ENCODE results near the gene C10orf71.

The C10orf71 gene

DNA sequence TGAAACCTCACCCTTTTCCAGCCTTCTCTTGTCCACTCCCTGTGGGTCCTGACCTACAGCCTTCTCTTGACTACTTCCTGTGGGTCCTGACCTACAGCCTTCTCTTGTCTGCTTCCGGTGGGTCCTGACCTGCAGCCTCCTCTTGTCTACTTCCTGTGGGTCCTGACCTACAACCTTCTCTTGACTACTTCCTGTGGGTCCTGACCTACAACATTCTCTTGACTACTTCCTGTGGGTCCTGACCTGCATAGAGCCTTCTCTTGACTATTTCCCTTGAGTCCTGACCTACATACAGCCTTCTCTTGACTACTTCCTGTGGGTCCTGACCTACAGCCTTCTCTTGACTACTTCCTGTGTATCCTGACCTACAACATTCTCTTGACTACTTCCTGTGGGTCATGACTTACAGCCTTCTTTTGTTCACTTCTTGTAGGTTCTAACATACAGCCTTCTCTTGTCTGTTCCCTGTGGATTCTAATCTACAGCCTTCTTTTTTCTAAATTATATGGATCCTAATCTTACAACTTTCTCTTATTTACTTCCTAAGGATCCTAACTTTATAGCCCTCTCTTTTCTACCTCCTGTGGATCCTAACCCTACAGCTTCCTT lies 36.5 kb downstream of the C10orf71 start:
- no peak for DNase-seq (ENCODE audit: low read depth, low spot score)

DNA sequence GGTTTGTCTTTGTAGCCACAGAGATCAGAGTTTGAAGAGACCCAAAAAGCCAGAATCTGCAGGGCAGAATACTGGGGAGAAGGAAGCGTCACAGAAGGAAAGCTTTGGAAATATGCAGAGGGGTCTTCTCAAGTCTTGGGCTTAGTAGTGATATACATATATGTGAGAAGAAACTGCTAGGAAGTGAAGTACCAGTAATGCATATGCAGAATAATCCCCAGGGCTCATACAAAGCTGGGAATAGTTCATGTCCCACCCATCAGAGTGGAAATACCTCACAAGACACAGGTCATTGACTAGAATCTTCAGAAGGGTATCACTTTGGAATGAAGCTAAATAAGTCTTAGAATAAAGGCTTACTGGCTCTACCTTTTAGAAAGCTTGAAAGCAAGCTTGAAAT lies 39.6 kb downstream of the C10orf71 start:
- no peak for DNase-seq (ENCODE audit: low read depth, low spot score)

DNA sequence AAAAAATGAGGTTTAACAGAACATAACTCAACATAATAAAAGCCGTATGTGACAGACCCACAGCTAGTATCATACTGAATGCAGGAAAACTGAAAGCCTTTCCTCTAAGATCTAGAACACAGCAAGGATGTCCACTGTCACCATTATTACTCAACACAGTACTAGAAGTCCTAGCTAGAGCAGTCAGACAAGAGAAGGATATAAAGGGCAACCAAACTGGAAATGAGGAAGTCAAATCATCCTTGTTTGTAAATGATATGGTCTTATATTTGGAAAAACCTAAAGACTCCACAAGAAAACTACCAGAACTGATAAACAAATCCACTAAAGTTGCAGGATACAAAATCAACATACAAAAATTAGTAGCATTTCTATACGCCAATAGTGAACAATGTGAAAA lies 45.9 kb downstream of the C10orf71 start:
- no peak for DNase-seq (ENCODE audit: low read depth, low spot score)

DNA sequence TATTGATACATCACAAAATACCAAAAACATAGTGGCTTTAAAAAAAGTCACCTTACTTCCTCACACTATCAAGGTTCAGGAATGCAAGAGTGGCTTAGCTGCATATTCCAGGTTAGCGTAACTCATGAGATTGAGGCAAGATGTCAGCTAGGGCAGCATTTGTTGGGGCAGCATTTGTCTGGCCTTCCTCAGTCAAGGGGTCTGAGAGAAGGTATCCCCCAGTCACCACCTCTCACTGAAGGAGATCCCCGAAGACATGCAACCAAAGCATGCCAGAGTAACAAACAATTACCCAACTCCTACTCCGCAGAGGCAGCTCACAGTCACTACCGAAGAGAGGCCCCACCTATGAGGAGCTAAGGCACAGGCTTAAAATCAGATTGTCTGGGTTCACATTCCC lies 48.4 kb downstream of the C10orf71 start:
- DNase-seq (ENCODE audit: low read depth, low spot score): no peak

DNA sequence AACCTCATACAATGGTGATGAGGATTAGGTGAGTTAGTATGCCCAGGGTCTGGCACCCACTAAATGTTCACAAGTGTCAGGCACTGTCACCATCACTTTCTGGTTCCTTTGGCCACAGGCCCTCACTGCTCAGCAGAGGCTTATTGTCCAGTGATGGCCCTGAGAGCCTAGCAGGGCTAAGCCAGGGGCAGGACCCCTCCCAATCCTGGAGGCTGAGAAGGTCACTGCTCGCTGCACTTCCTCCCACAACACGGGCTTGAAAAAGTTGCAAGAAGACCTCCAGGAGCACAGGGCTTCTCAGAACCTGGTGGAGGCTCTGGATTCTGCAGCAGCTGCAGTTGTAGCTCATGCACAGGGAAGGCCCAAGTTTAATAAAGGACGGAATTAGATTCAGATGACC lies 48.9 kb downstream of the C10orf71 start:
- no peak for DNase-seq (ENCODE audit: low read depth, low spot score)

DNA sequence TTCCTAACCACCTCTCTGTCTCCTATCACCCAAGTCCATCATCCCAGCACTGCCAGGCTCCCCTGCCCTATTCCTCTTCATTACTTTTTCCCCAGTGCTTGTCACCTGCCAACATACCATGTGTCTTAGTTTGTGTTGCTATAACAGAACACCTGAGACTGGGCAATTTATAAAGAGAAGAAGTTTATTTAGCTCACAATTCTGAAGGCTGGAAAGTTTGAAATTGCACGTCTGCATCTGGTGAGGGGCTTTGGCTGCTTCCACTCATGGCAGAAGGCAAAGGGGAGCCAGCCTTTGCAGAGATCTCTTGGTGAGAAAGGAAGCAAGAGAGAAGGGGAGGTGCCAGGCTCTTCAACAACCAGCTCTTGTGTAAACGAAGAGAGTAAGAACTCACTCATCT lies 49.6 kb downstream of the C10orf71 start:
- no peak for DNase-seq (ENCODE audit: low read depth, low spot score)

DNA sequence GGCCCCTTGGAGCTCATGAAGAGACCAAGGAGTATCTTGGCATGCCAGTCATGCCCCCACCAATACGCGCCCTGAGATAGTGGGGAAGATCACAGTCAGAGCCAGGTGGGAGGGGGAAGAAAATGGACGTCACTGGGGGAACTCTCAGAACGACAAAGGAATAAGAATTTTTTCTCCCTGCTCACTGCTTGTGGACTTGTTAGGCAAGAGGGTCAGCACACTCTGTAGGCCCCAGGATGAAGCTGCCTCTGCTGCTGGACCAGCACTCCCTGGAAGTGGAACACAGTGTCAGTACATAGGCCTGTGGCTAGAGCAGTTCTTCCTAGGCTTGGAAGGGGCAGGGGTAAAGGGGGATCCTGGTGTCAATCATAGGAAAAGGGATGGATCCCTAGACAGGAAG lies 50.4 kb downstream of the C10orf71 start:
- no peak for DNase-seq (ENCODE audit: low read depth, low spot score)

DNA sequence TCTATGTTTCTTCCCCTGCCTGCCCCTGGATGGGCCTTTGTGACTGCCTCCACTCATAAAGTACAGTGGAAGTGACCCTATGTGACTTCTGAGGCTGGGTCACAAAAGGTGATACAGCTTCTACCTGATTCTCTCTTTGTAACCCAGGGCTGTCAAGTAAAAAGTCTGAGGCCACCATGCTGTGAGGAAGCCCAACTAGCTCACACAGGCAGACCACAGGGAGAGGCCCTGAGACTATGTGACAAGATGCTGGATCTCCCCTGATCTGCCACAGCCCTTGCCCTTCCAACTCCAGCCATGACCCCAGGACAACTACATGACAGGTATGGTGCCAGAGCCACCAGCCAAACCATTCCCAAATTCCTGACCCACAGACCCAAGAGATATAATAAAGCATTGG lies 51.2 kb downstream of the C10orf71 start:
- no peak for DNase-seq (ENCODE audit: low read depth, low spot score)

DNA sequence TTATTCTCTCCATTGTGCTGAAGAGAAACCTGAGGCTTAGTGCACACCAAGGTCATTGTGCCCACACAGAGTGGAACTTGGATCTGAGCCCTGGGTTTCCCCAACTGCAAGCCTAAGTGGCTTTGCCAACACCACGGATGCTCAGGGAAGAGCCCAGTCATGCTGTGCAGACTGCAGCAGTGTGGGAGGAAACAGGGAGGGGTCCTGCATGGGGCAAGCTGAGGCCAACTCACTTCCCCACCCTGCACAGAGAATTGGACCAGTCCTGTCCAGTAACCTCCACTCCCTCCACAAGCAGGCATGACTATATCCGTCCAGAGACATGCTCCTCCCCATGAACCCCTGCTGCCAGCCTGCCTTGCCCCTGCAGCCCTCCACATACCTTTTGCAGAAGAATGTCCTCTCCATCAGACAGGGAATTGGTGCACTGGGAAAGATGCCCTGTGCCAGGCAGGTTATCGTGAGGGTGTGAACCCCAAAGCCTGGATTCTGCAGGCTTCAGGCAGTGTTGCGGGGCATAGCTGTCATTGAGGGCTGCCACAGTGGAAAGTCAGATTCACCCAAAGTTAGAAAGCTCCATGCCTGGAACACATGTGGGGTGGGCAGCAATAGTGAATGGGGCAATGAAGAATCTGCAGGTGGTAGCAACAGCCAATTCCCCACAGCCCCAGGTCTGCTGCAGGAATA lies 52.0 kb downstream of the C10orf71 start:
- DNase-seq (ENCODE audit: low read depth, low spot score): no peak

DNA sequence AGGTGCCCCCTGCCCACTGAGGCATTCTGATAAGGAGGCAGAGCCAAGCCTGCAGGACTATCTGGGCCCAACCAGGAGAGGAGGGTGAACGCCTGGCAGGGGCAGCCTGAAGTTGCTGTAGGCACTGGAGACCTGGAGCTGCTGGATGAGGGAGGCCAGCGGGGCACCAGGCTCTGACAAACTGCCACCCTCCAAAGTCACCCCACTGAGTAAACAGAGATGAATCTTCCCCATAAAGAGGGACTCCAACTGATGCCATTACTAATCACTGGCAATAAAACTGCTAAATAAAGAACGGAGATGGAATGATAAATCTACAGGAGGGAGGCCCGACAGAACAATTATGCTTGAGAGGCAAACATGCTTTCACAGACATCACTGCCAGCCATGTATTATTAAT lies 52.7 kb downstream of the C10orf71 start:
- no peak for DNase-seq (ENCODE audit: low read depth, low spot score)

DNA sequence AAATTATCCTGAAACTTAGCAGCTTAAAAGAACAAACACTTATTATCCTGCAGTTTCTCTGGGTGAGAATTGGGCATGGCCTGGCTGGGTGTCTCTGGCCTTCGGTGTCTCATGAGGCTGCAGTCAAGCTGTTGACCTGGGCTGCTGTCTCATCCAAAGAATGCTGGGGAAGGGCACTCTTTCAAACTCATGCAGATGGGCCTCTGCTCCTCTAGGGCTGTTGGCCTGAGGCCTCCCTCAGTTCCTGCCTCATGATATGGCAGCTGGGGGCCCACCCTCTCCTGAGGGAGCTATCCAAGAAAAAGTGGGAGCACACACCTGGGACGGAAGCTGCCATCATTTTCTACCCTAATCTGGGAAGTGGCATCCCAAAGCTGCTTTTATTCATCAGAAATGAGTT lies 53.4 kb downstream of the C10orf71 start:
- no peak for DNase-seq (ENCODE audit: low read depth, low spot score)

DNA sequence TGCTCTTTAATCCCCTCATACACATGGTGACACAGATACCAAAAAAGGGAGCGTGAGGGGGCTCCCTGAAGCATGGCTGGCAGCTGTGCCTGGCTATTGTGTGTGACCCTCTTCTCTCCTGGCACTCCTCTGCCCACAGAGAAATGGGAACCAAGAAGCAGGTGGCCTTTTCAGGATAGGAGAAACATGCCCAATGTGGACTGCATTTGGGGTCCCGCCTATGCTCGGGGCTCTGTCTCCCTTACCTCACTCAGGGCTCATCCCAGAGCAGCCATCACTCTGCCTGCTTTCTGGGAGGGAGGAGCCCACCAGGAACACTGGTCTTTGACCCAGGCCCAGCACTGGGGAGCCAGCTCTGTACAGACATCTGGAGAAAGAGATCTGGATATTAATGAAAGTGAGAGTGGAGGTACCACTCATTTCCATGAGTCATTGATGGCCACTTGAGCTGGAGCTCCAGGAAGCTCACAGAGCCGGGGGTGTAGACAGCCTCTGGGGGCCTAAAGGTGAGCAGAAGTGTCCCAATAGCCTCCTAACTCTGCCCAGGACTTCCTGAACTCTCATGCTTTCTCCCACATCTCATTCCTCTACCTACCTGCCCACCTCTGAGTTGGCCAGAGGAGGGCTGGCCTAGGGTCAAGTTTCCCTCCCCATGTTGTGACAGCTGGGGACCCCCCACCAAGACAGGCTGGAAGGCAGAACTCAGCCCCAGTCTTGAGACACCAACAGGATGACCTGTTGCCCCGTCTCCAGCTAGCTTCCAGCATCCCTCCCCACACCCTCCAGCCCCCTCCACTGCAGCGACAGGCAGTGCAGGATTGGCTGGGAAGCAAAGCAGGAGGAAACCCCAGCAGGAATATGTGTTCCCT lies 54.3 kb downstream of the C10orf71 start:
- no peak for DNase-seq (ENCODE audit: low read depth, low spot score)

DNA sequence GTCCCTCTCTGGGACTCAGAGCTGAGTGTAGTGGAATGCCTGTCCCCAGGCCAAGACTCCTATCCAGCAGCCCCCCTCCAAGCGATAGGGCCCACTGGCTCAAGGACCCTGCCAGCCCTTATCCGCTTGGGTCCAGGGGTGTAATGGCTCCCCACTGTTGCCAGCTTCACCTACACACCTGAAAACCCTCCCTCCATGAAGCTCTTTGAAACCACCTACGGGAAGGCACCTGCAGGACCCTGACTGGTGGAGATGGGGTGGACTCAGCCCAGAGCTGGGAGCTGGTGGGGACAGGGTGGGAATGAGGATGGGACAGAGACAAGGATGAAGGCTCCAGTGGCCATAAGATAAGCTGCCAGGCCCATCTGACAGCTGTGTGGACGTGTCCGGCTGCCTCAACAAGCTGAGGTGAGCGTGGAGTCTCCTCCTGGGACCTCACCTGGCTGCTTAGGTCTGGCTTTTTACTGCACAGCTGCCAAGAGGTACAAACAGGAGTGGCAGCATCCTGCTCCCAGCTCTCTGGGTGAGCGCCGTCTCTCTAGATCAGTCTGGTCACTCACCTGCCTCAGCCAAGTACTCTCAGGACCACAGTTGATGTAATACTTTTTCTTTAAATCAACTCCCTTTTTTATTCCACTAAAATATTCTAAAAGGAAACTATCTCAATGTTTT lies 55.1 kb downstream of the C10orf71 start:
- no peak for DNase-seq (ENCODE audit: low read depth, low spot score)

DNA sequence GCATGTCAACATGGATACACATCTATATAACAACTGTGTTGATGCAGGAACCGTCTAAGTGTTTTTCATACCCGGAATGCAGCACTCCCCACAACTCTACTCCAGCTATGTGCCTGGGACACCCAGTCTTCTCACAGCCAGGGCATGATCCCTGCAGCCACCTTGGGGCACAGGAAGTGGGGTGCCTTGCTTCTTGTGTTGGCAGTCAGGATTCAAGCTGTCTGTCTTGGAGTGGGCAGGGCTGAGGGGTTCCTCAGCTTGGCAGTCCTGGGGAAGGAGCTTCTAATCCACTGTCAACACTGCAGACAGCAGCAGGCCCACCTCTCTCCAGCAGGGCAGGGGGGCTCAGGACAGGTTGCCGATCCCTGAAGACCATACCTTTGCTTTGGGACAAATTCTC lies 55.6 kb downstream of the C10orf71 start:
- no peak for DNase-seq (ENCODE audit: low read depth, low spot score)

DNA sequence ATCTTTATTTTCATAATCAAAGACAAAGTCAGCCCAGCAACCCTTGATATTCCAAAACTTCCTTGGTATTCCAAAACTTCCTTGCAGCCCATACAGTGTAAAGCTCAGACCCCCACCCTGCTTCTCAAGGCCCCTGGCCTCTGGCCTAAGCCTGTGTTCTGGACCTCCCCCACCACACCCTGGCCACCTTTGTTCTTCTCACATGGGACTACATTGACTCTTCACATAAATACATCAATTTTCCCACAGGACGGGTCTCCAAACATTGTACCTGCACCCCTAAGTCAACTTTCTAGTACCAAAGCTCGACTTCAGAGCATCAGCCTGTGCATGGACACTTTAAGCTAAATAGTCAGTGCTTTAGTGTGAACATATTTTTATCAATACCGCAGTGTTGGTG lies 56.3 kb downstream of the C10orf71 start:
- no peak for DNase-seq (ENCODE audit: low read depth, low spot score)

DNA sequence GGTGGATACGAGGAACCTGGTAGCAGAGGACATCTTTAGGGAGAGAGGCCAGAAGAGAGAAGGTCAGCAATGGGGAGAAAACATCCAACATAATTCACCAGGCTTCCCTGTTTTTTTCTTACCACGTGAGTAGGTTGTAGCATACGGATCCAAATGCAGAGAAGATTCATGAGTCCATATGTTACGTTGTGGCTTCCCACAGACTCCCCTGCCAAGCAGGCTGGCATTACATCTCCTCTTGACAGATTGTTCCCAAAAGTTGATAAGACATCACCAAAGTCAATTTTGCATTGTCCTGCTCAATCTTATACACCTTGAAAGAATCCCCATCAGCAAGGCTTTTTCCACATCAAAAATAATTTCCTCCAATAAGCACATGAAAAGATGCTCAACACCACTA lies 57.2 kb downstream of the C10orf71 start:
- no peak for DNase-seq (ENCODE audit: low read depth, low spot score)

DNA sequence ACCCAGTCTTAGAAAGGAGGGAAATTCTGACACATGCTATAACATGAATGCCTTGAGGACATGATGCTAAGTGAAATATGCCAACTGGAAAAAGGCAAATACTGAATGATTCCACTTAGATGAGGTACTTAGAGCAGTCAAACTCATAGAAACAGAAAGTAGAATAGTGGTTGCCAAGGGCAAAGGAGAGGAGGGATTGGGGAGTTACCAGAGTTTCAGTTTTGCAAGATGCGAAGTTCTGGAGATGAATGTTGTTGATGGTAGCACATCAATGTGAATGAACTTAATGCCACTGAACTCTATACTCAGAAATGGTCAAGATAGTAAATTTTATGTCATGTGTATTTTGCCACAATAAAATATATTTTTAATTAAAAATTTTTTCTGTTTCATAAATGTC lies 58.0 kb downstream of the C10orf71 start:
- no peak for DNase-seq (ENCODE audit: low read depth, low spot score)

DNA sequence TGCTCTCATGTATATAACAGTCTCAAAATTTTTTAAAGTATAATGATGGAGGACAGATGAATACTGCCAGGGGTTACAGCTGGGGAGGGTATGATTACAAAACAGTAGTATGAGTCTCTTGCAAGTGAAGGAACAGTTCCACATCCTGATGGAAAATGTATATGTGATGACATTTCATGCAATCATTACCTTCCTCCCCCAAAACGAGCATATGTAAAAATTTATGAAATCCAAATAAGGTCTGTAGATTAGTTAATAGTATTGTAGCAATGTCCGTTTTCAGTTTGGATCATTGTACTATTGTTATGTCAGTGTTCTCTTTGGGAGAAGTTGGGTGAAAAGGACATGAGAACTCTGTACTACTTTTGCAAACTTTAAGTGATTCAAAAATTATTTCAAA lies 58.9 kb downstream of the C10orf71 start:
- no peak for DNase-seq (ENCODE audit: low read depth, low spot score)

DNA sequence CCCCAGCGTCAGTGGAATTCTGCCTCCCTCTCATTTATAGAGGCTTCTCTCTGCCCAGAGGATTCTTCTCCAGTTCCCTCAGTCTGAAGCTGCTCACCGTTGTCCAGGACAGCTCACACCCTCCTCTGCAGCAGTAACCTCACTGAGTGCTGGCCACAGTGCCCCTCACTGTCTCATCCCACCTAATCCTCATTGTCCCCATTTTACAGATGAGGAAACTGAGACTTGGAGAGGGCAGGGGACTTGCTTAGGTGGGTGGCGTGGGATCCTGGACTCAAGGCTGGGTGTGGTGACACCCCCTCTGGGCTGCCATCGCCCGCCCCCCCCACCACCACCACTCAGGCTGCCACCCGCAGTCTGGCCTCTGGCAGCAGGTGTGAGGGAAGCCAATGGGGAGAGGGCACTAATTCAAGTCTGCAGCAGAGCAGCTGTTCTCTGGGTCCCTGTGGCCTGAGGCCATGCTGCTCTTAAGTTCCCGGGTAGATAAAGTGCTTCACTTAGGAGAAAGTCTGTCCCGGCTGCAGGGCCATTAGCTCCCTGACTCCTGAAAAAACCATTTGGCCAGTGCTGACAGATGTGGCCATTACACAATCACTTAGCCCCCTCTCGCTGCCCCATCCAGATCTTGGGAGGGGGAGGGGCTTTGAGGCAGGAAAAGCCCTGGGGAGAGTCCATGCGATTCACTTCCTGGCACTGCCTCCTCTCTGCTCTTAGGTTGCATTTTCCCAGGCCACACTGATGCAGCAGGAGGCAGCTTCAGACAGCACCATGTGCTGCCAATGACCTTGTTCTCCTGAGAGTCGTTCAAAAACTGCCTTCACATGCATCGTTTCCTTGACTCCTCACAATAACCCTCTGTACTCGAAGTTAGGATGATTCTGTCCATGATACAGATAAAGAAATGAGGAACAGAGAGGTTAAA lies 60.6 kb downstream of the C10orf71 start:
- DNase-seq (ENCODE audit: low read depth, low spot score): no peak

DNA sequence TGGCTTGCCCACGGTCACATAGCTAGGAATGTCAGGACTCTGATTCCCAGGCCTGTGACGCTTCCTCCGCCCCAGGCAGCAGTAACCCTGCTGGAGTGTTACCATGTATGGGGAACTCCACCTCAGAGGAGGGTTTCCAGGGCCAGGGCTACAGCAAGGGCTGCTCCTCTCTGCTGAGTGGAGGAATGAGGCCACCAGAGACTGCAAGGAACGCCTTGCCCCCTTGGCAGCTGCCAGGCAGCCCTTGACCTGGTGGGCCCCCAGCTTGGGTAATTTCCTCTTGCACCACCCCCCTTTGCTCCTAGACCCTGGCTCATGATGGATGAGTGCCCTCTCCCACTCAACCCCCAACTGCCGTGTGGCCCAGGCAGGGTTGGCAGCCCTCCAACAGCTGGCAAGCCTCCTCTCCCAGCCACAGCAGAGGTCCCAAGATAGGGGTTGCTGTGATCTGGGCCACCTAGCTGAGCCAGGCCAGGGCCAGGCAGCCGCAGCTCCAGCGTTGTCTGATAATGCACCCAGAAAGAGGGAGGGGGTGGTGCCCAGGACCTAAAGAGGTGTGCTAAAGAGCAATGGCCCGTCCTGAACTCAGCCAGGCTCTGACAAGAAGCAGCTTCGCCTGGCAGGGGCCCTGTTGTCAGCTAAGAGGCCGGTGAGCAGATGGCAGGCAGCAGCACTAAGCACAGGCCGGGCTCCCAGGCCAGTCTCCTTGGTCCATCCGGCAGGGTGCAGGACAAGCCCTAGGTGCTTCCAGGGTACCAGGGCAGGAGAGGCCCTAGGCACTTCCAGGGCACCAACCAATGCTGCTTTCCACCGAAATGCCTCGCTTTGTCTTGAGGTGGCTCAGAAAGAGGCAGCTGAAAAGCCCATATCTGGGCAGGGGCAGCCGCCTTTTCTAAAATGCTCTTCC lies 61.6 kb downstream of the C10orf71 start:
- no peak for DNase-seq (ENCODE audit: low read depth, low spot score)

Measured in activated naive CD8-positive, alpha-beta T cell treated with anti-CD3 and anti-CD28 coated beads, Interleukin-2, amount 50 U/mL, for 16 hours (primary cell).